OCI-LY1 (cell line): ENCODE results near the gene FLVCR1.
"Not testable (repeated sequence)": the region's sequence is repeated elsewhere in the genome, so short reads cannot be mapped to it uniquely, and the experiment has no call there.

Experiments
- H2AFZ ChIP-seq: fragments of 200-600 bp; sonication (generic), shearing (Covaris generic); 2 replicates; pipeline ENCODE4 v1.6.0; 2014; ENCODE audit warnings: antibody characterized with exemption, mild to moderate bottlenecking, low read length
- H3F3A ChIP-seq: fragments of 200-600 bp; sonication (generic), shearing (Covaris generic); 2 replicates; pipeline ENCODE4 v1.6.0; 2014; ENCODE audit warnings: mild to moderate bottlenecking, antibody characterized with exemption, low read length, moderate library complexity; ENCODE audit not compliant: insufficient read depth
- H3K27ac ChIP-seq: fragments of 200-600 bp; sonication (generic); 2 replicates; pipeline ENCODE4 v1.5.1; 2014; ENCODE audit warnings: low read length, mixed run types, mild to moderate bottlenecking, low read depth; ENCODE audit not compliant: poor library complexity, severe bottlenecking
- H3K27me3 ChIP-seq: fragments of 200-600 bp; sonication (generic); 2 replicates; pipeline ENCODE4 v1.6.0; 2014; ENCODE audit warnings: antibody characterized with exemption, mild to moderate bottlenecking, low read length, moderate library complexity; ENCODE audit not compliant: insufficient read depth
- H3K36me3 ChIP-seq: fragments of 200-600 bp; sonication (generic); 2 replicates; pipeline ENCODE4 v1.6.1; 2014; ENCODE audit warnings: mild to moderate bottlenecking, antibody characterized with exemption, low read length, moderate library complexity, mixed read lengths; ENCODE audit not compliant: insufficient read depth
- H3K4me1 ChIP-seq: fragments of 200-600 bp; sonication (generic); 2 replicates; pipeline ENCODE4 v1.5.1; 2014; ENCODE audit warnings: mild to moderate bottlenecking, low read length, moderate library complexity; ENCODE audit not compliant: insufficient read depth, severe bottlenecking
- H3K4me2 ChIP-seq: fragments of 200-600 bp; sonication (generic), shearing (Covaris generic); 2 replicates; pipeline ENCODE4 v1.6.1; 2014; ENCODE audit warnings: low read length
- H3K4me3 ChIP-seq: fragments of 200-600 bp; sonication (generic); 2 replicates; pipeline ENCODE4 v1.5.1; 2014; ENCODE audit warnings: low read length, low read depth, mild to moderate bottlenecking, mixed read lengths; ENCODE audit not compliant: poor library complexity, severe bottlenecking
- H3K79me2 ChIP-seq: fragments of 200-600 bp; shearing (Covaris generic); 2 replicates; pipeline ENCODE4 v1.6.1; 2016; ENCODE audit warnings: mixed run types, low read length, mixed read lengths; ENCODE audit not compliant: insufficient read depth
- H3K9ac ChIP-seq: fragments of 200-600 bp; sonication (generic), shearing (Covaris generic); 2 replicates; pipeline ENCODE4 v1.6.1; 2014; ENCODE audit warnings: mild to moderate bottlenecking, low read length, mixed read lengths
- H3K9me2 ChIP-seq: fragments of 200-600 bp; sonication (generic), shearing (Covaris generic); 2 replicates; pipeline ENCODE4 v1.6.1; 2014; ENCODE audit warnings: low read depth, mild to moderate bottlenecking, low read length, mixed read lengths
- H3K9me3 ChIP-seq: fragments of 200-600 bp; shearing (Covaris generic); 2 replicates; pipeline ENCODE4 v1.6.1; 2014; ENCODE audit warnings: low read length, mixed read lengths
- H4K20me1 ChIP-seq: fragments of 200-600 bp; sonication (generic), shearing (Covaris generic); 2 replicates; pipeline ENCODE4 v1.6.0; 2016; ENCODE audit warnings: mild to moderate bottlenecking, low read length; ENCODE audit not compliant: insufficient read depth
- CTCF ChIP-seq: fragments of 200-600 bp; sonication (generic), shearing (Covaris generic); IDR thresholded peaks from 2 replicates; pipeline ENCODE4 v1.5.1; 2017; ENCODE audit warnings: mild to moderate bottlenecking, antibody characterized with exemption, low read length, moderate library complexity, mixed read lengths
- EZH2 ChIP-seq: fragments of 200-600 bp; sonication (generic), shearing (Covaris generic); IDR thresholded peaks from 2 replicates; pipeline ENCODE4 v1.8.0; 2017; ENCODE audit warnings: borderline replicate concordance, mixed run types, mild to moderate bottlenecking, antibody characterized with exemption, low read length, moderate library complexity, mixed read lengths

FLVCR1 gene

GRCh38 chr1:212827831-212828278 lies 30.2 kb upstream of the FLVCR1 start:
- H4K20me1 ChIP-seq: no peaks in the 10 kb centered on the region
- H3K79me2 ChIP-seq: no peaks in the 10 kb centered on the region
- H3K27me3 ChIP-seq: no peaks in the 10 kb centered on the region
- no peak overlapping the region for H3K4me3 ChIP-seq
- H3K9ac ChIP-seq: no peak overlapping the region
- no peaks in the 10 kb centered on the region for H3K9me2 ChIP-seq
- TF ChIP-seq CTCF: no peak
- TF ChIP-seq EZH2: no peak
- H3K4me2 ChIP-seq: no peak overlapping the region
- no peaks in the 10 kb centered on the region for H3F3A ChIP-seq
- H3K36me3 ChIP-seq: no peaks in the 10 kb centered on the region
- no peak overlapping the region for H3K27ac ChIP-seq
- H3K9me3 ChIP-seq: peaks cover 12% of the 10 kb centered on the region; the same call in 1 of the 2 replicates
- no peak overlapping the region for H2AFZ ChIP-seq
- peaks cover 11% of the 10 kb centered on the region for H3K4me1 ChIP-seq

- Histone ChIP-seq H3K79me2 (no peaks in the 10 kb centered on the region), H3K4me1 (peaks cover 13% of the 10 kb centered on the region), H3K9me3 (peaks cover 12% of the 10 kb centered on the region; the same call in 1 of the 2 replicates), H2AFZ (no peak overlapping the region), H3K9ac (no peak overlapping the region), H3K36me3 (no peaks in the 10 kb centered on the region), H3K4me3 (no peak overlapping the region), H3K27ac (no peak overlapping the region), H3K9me2 (no peaks in the 10 kb centered on the region), H4K20me1 (no peaks in the 10 kb centered on the region), H3F3A (no peaks in the 10 kb centered on the region), H3K4me2 (no peak overlapping the region), H3K27me3 (no peaks in the 10 kb centered on the region)
- TF ChIP-seq CTCF: no peak
- no peak for TF ChIP-seq EZH2
These were observed 29.7 kb upstream of the FLVCR1 start for GRCh38 chr1:212828395-212828794.

GRCh38 chr1:212833211-212834207 lies 24.6 kb upstream of the FLVCR1 start:
- not testable (repeated sequence) for H2AFZ ChIP-seq, H3K27me3 ChIP-seq, H3K4me3 ChIP-seq, H3K4me2 ChIP-seq, H3K9me2 ChIP-seq, H3K9me3 ChIP-seq, H4K20me1 ChIP-seq, H3K36me3 ChIP-seq, H3K79me2 ChIP-seq, H3F3A ChIP-seq, H3K9ac ChIP-seq
- peak overlapping the region; percentile 40 for H3K27ac ChIP-seq
- peaks cover 20% of the 10 kb centered on the region for H3K4me1 ChIP-seq

GRCh38 chr1:212838145-212838544 lies 19.9 kb upstream of the FLVCR1 start:
- Histone ChIP-seq H3K9me2 (no peaks in the 10 kb centered on the region), H3K9me3 (no peaks in the 10 kb centered on the region), H4K20me1 (no peaks in the 10 kb centered on the region), H2AFZ (no peak overlapping the region), H3K4me1 (peaks cover 9% of the 10 kb centered on the region), H3K79me2 (no peaks in the 10 kb centered on the region), H3K27me3 (no peaks in the 10 kb centered on the region), H3F3A (no peaks in the 10 kb centered on the region), H3K4me2 (no peak overlapping the region), H3K9ac (no peak overlapping the region), H3K27ac (no peak overlapping the region), H3K36me3 (no peaks in the 10 kb centered on the region), H3K4me3 (no peak overlapping the region)
- TF ChIP-seq EZH2: no peak
- no peak for TF ChIP-seq CTCF

- not testable (repeated sequence) for H3K27me3 ChIP-seq, H3K36me3 ChIP-seq, H3K27ac ChIP-seq, H4K20me1 ChIP-seq, H3K4me3 ChIP-seq, H3K4me2 ChIP-seq, H3K9me3 ChIP-seq, H3K4me1 ChIP-seq, H3F3A ChIP-seq, H3K9ac ChIP-seq, H2AFZ ChIP-seq, H3K79me2 ChIP-seq, H3K9me2 ChIP-seq
These were observed 13.6 kb upstream of the FLVCR1 start for GRCh38 chr1:212844521-212844920.
